LoVo (cell line): Measurements from ENCODE around the gene FREM2.

Experiments
- DNase-seq: peaks from one replicate; pipeline ENCODE4 v3.0.0-alpha.2; 2016; ENCODE audit warnings: low spot score

The FREM2 gene

GRCh38 chr13:38759390-38759789 is 72.5 kb downstream of the FREM2 start:
- DNase-seq = no peak

GRCh38 chr13:38763446-38764381 is 76.8 kb downstream of the FREM2 start:
- DNase-seq = peak; percentile 20

- no peak for DNase-seq
Measured at GRCh38 chr13:38766799-38767198, 79.9 kb downstream of the FREM2 start.

GRCh38 chr13:38767506-38768265 is 80.8 kb downstream of the FREM2 start:
- DNase-seq = no peak

GRCh38 chr13:38769526-38769925 is 82.6 kb downstream of the FREM2 start:
- no peak for DNase-seq

- DNase-seq = no peak
Measured at GRCh38 chr13:38775085-38775484, 88.2 kb downstream of the FREM2 start.

- no peak for DNase-seq
Measured at GRCh38 chr13:38777347-38778119, 90.7 kb downstream of the FREM2 start.

- DNase-seq = no peak
Measured at GRCh38 chr13:38781539-38781938, 94.7 kb downstream of the FREM2 start.

- DNase-seq = no peak
Measured at GRCh38 chr13:38784036-38784880, 97.4 kb downstream of the FREM2 start.

- DNase-seq = no peak
Measured at GRCh38 chr13:38785042-38785441, 98.2 kb downstream of the FREM2 start.

GRCh38 chr13:38785490-38785889 is 98.6 kb downstream of the FREM2 start:
- no peak for DNase-seq

GRCh38 chr13:38787550-38787949 is 100.7 kb downstream of the FREM2 start:
- DNase-seq = no peak

GRCh38 chr13:38796890-38797289 is 110.0 kb downstream of the FREM2 start:
- no peak for DNase-seq

- no peak for DNase-seq
Measured at GRCh38 chr13:38803531-38803930, 116.7 kb downstream of the FREM2 start.

GRCh38 chr13:38804061-38804460 is 117.2 kb downstream of the FREM2 start:
- DNase-seq = no peak

GRCh38 chr13:38804536-38804935 is 117.7 kb downstream of the FREM2 start:
- no peak for DNase-seq

- peak; percentile 7 for DNase-seq
Measured at GRCh38 chr13:38814331-38814730, 127.5 kb downstream of the FREM2 start.

- DNase-seq = no peak
Measured at GRCh38 chr13:38819053-38819452, 132.2 kb downstream of the FREM2 start.

- DNase-seq = no peak
Measured at GRCh38 chr13:38819596-38819995, 132.7 kb downstream of the FREM2 start.

GRCh38 chr13:38821770-38822551 is 135.1 kb downstream of the FREM2 start:
- no peak for DNase-seq

GRCh38 chr13:38824342-38824741 is 137.5 kb downstream of the FREM2 start:
- no peak for DNase-seq
